B cell (primary cell): ENCODE data around the gene RPH3AL. TPM values are rescaled to one million over a fixed set of nuclear protein-coding genes. Genes with fewer than 3 reads are reported as not detected.

ENCODE experiments used
- ATAC-seq: fragments of 200-7000 bp; cut with Tn5 transposase; one replicate; pipeline ENCODE4 v1.10.0; 2021; ENCODE audit warnings: low read depth, mild to moderate bottlenecking, moderate number of reproducible peaks, moderate library complexity
- CTCF ChIA-PET: fragments of 350-600 bp; sonication (Branson Sonifier 250); formaldehyde crosslinking; loops from one replicate; lab custom pipeline; 2021; ENCODE audit warnings: antibody characterized with exemption, inconsistent platforms; lab: Charles Lee
- POLR2A ChIA-PET: fragments of 350-600 bp; sonication (Branson Sonifier 250); formaldehyde crosslinking; loops from one replicate; lab custom pipeline; 2021; ENCODE audit warnings: antibody characterized with exemption; lab: Charles Lee
- DNase-seq: peaks from one replicate; pipeline ENCODE4 v3.0.0; 2013
- H2AFZ ChIP-seq: 2 replicates; pipeline ENCODE4 v1.6.1; 2012; ENCODE audit warnings: mild to moderate bottlenecking, low read depth, low read length; ENCODE audit not compliant: insufficient read depth, poor library complexity, severe bottlenecking
- H3K27ac ChIP-seq, 2 donors: 1 replicate in 1 of 2; 2 replicates in 1 of 2; pipeline ENCODE4 v1.5.1; 2012 to 2013; ENCODE audit warnings: low read length in 2 of 2, mild to moderate bottlenecking in 2 of 2, moderate library complexity in 1 of 2
- H3K27me3 ChIP-seq, 4 experiments: fragments of 200-600 bp in 1 of 4; sonication (generic) in 1 of 4; replicated peaks in 1 of 4; 1 replicate in 2 of 4; 2 replicates in 2 of 4; pipeline versions ENCODE4 v1.6.1 to v1.7.0; 2013 to 2016; ENCODE audit warnings: low read length in 3 of 4, mild to moderate bottlenecking in 2 of 4, mixed read lengths in 1 of 4, moderate library complexity in 1 of 4; ENCODE audit not compliant: insufficient read depth in 4 of 4, control insufficient read depth in 3 of 4; ENCODE audit errors: control extremely low read depth in 1 of 4
- H3K36me3 ChIP-seq, 2 experiments: replicated peaks in 1 of 2; 1 replicate in 1 of 2; 2 replicates in 1 of 2; pipeline versions ENCODE4 v1.6.1 to v1.7.1; 2013; ENCODE audit warnings: low read length in 1 of 2; ENCODE audit not compliant: insufficient read depth in 2 of 2, control insufficient read depth in 1 of 2; ENCODE audit errors: control extremely low read depth in 1 of 2, extremely low read depth in 1 of 2
- H3K4me1 ChIP-seq, 2 donors: fragments of 200-600 bp in 1 of 2; sonication (generic) in 1 of 2; 1 replicate in 1 of 2; 2 replicates in 1 of 2; pipeline versions ENCODE4 v1.5.1 to v1.6.1; 2013 to 2017; ENCODE audit warnings: low read length in 2 of 2; ENCODE audit not compliant: control insufficient read depth in 2 of 2, insufficient read depth in 2 of 2
- H3K4me2 ChIP-seq: replicated peaks from 2 replicates; pipeline ENCODE3; 2012; ENCODE audit warnings: mild to moderate bottlenecking, low read depth, low read length; ENCODE audit not compliant: poor library complexity, severe bottlenecking
- H3K4me3 ChIP-seq, 5 experiments: fragments of 200-600 bp in 1 of 5; sonication (generic) in 1 of 5; 1 replicate in 3 of 5; 2 replicates in 2 of 5; pipeline versions ENCODE4 v1.5.1 to v1.7.0; 2011 to 2016; ENCODE audit warnings: low read length in 4 of 5, mild to moderate bottlenecking in 4 of 5, low read depth in 2 of 5, control low read depth in 1 of 5, moderate library complexity in 1 of 5; ENCODE audit not compliant: insufficient read depth in 1 of 5; ENCODE audit errors: control extremely low read depth in 1 of 5, extremely low read depth in 1 of 5
- H3K79me2 ChIP-seq: fragments of 200-600 bp; sonication (generic); one replicate; pipeline ENCODE4 v1.6.0; 2016; ENCODE audit warnings: low read length; ENCODE audit not compliant: control insufficient read depth, insufficient read depth
- H3K9ac ChIP-seq: fragments of 200-600 bp; sonication (generic); 2 replicates; pipeline ENCODE4 v1.6.1; 2017; ENCODE audit warnings: mild to moderate bottlenecking, low read length, moderate library complexity
- H3K9me3 ChIP-seq, 3 donors: one replicate each; pipeline versions ENCODE4 v1.6.1 to v1.7.1; 2013; ENCODE audit warnings: low read length in 2 of 3; ENCODE audit not compliant: control insufficient read depth in 2 of 3, insufficient read depth in 1 of 3; ENCODE audit errors: control extremely low read depth in 1 of 3
- H4K20me1 ChIP-seq: 2 replicates; pipeline ENCODE4 v1.6.0; 2012; ENCODE audit warnings: mild to moderate bottlenecking, low read length; ENCODE audit not compliant: insufficient read depth, control insufficient read depth, poor library complexity, severe bottlenecking
- H3K27ac Mint-ChIP-seq: one replicate; pipeline ENCODE4 v1.8.0; 2021; ENCODE audit warnings: mixed read lengths
- H3K27me3 Mint-ChIP-seq: one replicate; pipeline ENCODE4 v1.8.0; 2021; ENCODE audit warnings: mixed read lengths
- H3K4me1 Mint-ChIP-seq: one replicate; pipeline ENCODE4 v1.8.0; 2021; ENCODE audit warnings: mixed read lengths
- H3K4me3 Mint-ChIP-seq: one replicate; pipeline ENCODE4 v1.8.0; 2021; ENCODE audit warnings: mixed read lengths
- H3K9me3 Mint-ChIP-seq: one replicate; pipeline ENCODE4 v1.8.0; 2022; ENCODE audit warnings: mixed read lengths; ENCODE audit not compliant: insufficient read depth
- EZH2 ChIP-seq: IDR thresholded peaks from 2 replicates; pipeline ENCODE4 v1.6.1; 2012; ENCODE audit warnings: borderline replicate concordance, low read depth, mild to moderate bottlenecking, moderate library complexity, low read length; ENCODE audit not compliant: insufficient read depth, poor library complexity, severe bottlenecking
- WGBS: methylation state at CpG from one replicate; pipeline ENCODE4 v1.1.5; 2013; ENCODE audit warnings: missing lambda C conversion rate; ENCODE audit not compliant: insufficient coverage; 5-methylcytosine and 5-hydroxymethylcytosine counted together
- intact Hi-C: fragments of 100-400 bp; cut with micrococcal nuclease; formaldehyde crosslinking; loops from one replicate; pipeline ENCODE4 v1.10.0; 2022
- polyA plus RNA-seq: library from polyadenylated mRNA; depleted of rRNA; stranded (reverse); fragments of >200 nt; gene quantifications from 2 replicates; pipeline ENCODE4 v1.2.3, GENCODE V29; 2012
- total RNA-seq, 2 donors: library from RNA; stranded (reverse); fragments of 120-200 nt in 1 of 2; gene quantifications; 1 replicate in 1 of 2; 2 replicates in 1 of 2; pipeline versions ENCODE4 v1.2.3 to v1.2.4, GENCODE V29; 2013 to 2022
- TF ChIP-seq, protein P1 (sequence below): fragments of 200-600 bp; IDR thresholded peaks from one replicate; pipeline ENCODE4 v1.8.0; 2022; ENCODE audit warnings: antibody characterized with exemption, mild to moderate bottlenecking

The RPH3AL gene
- total and polyA plus RNA-seq, 2 donors (not counting 1 experiment from before 2014, with no cell fraction given): 10.8 to 13.3 TPM

GRCh38 chr17:358491-359151, 6.0 kb upstream of the RPH3AL start:
- H4K20me1 ChIP-seq: no peaks in the 10 kb centered on the region
- H3K9ac ChIP-seq: no peak overlapping the region
- peaks cover 0 to 12% (median 0%) of the 10 kb centered on the region in 3 donors for H3K9me3 ChIP-seq
- H3K79me2 ChIP-seq: no peaks in the 10 kb centered on the region
- H3K27ac Mint-ChIP-seq: no peak overlapping the region
- H3K9me3 Mint-ChIP-seq: no peaks in the 10 kb centered on the region
- H3K4me3 ChIP-seq: no peak overlapping the region
- intact Hi-C loops: no loop called here
- no peak overlapping the region for H3K4me2 ChIP-seq
- no peak for TF ChIP-seq EZH2
- H3K36me3 ChIP-seq: no peaks in the 10 kb centered on the region
- no peaks in the 10 kb centered on the region for H3K27me3 ChIP-seq
- H3K4me1 Mint-ChIP-seq: no peaks in the 10 kb centered on the region
- no peak overlapping the region for H2AFZ ChIP-seq
- DNase-seq (no peak), ATAC-seq (no peak)
- H3K4me3 Mint-ChIP-seq: no peak overlapping the region
- H3K4me1 ChIP-seq: no peaks in the 10 kb centered on the region
- WGBS: 95% methylated on average over 35 of the region's 35 CpGs
- no peak overlapping the region for H3K27ac ChIP-seq
- H3K27me3 Mint-ChIP-seq: no peaks in the 10 kb centered on the region
- POLR2A ChIA-PET: no interaction called here
- CTCF ChIA-PET: no interaction called here

DNA sequence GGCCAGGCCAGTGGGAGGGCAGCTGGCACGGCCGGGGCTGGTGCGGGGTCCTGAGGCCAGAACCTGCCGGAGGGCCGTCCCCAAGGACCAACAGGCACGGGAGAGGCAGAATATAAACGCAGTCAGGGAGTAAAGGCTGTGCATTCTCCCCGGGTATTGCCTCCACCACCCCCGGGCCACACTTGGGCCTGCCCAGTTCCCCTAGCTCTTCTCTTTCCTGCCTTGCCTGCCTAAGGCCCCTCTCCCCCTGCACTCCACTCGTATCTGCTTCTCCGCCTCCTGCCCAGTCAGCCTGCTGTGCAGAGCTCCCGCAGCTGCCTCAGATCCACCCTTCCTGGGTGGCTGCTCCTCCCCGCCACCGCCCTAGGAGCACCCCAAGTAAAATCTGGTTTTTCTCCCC, 5.0 kb upstream of the RPH3AL start:
- no peaks in the 10 kb centered on the region for H3K9me3 Mint-ChIP-seq
- Histone ChIP-seq H3K4me1 (no peaks in the 10 kb centered on the region), H3K27me3 (no peaks in the 10 kb centered on the region), H2AFZ (no peak overlapping the region), H3K9me3 (peaks cover 0 to 12% (median 0%) of the 10 kb centered on the region in 3 donors), H3K9ac (no peak overlapping the region), H3K4me3 (no peak overlapping the region), H3K4me2 (no peak overlapping the region), H3K36me3 (no peaks in the 10 kb centered on the region), H3K79me2 (no peaks in the 10 kb centered on the region), H3K27ac (no peak overlapping the region), H4K20me1 (no peaks in the 10 kb centered on the region)
- CTCF ChIA-PET: no interaction called here
- 79% methylated on average over 14 of the region's 14 CpGs for WGBS
- no peak overlapping the region for H3K4me3 Mint-ChIP-seq
- no peak for ATAC-seq
- POLR2A ChIA-PET: no interaction called here
- TF ChIP-seq, protein P1, sequence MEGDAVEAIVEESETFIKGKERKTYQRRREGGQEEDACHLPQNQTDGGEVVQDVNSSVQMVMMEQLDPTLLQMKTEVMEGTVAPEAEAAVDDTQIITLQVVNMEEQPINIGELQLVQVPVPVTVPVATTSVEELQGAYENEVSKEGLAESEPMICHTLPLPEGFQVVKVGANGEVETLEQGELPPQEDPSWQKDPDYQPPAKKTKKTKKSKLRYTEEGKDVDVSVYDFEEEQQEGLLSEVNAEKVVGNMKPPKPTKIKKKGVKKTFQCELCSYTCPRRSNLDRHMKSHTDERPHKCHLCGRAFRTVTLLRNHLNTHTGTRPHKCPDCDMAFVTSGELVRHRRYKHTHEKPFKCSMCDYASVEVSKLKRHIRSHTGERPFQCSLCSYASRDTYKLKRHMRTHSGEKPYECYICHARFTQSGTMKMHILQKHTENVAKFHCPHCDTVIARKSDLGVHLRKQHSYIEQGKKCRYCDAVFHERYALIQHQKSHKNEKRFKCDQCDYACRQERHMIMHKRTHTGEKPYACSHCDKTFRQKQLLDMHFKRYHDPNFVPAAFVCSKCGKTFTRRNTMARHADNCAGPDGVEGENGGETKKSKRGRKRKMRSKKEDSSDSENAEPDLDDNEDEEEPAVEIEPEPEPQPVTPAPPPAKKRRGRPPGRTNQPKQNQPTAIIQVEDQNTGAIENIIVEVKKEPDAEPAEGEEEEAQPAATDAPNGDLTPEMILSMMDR: no peak
- TF ChIP-seq EZH2: no peak
- DNase-seq: no peak
- H3K27ac Mint-ChIP-seq: no peak overlapping the region
- H3K27me3 Mint-ChIP-seq: no peaks in the 10 kb centered on the region
- intact Hi-C loops: no loop called here
- no peaks in the 10 kb centered on the region for H3K4me1 Mint-ChIP-seq
